Naive thymus-derived CD4-positive, alpha-beta T cell (primary cell): Measurements from ENCODE around the gene DRGX. TPM values are rescaled to one million over a fixed set of nuclear protein-coding genes. Genes with fewer than 3 reads are reported as not detected.

Source experiments
- ATAC-seq: fragments of 150-1000 bp; cut with Tn5 transposase; 2 replicates; pipeline ENCODE4 v1.10.0; 2021; ENCODE audit warnings: mild to moderate bottlenecking, moderate library complexity
- CTCF ChIA-PET: fragments of 350-600 bp; sonication (Branson Sonifier 250); formaldehyde crosslinking; loops from one replicate; lab custom pipeline; 2021; ENCODE audit warnings: antibody characterized with exemption; lab: Charles Lee
- POLR2A ChIA-PET: fragments of 350-600 bp; sonication (Branson Sonifier 250); formaldehyde crosslinking; loops from one replicate; lab custom pipeline; 2021; ENCODE audit warnings: antibody characterized with exemption, inconsistent platforms; lab: Charles Lee
- DNase-seq, 9 donors: peaks; one replicate each; pipeline versions ENCODE4 v3.0.0 to v3.0.0-alpha.2; 2020 to 2022; ENCODE audit warnings: mixed read lengths in 1 of 9
- H3K27ac ChIP-seq: one replicate; pipeline ENCODE4 v1.7.0; 2013; ENCODE audit warnings: mild to moderate bottlenecking, low read depth, low read length, moderate library complexity
- H3K27me3 ChIP-seq, 2 donors: one replicate each; pipeline ENCODE4 v1.7.0; 2013; ENCODE audit warnings: low read length in 2 of 2, mild to moderate bottlenecking in 2 of 2, moderate library complexity in 2 of 2; ENCODE audit not compliant: control insufficient read depth in 2 of 2, insufficient read depth in 2 of 2
- H3K36me3 ChIP-seq, 3 experiments: 1 replicate in 2 of 3; 2 replicates in 1 of 3; pipeline ENCODE4 v1.7.0; 2013; ENCODE audit warnings: low read length in 3 of 3, mild to moderate bottlenecking in 3 of 3, moderate library complexity in 1 of 3; ENCODE audit not compliant: insufficient read depth in 3 of 3, control insufficient read depth in 2 of 3
- H3K4me1 ChIP-seq, 2 donors: one replicate each; pipeline ENCODE4 v1.7.0; 2013; ENCODE audit warnings: low read length in 2 of 2, mild to moderate bottlenecking in 2 of 2, moderate library complexity in 1 of 2; ENCODE audit not compliant: control insufficient read depth in 2 of 2, insufficient read depth in 2 of 2
- H3K4me3 ChIP-seq: 2 replicates; pipeline ENCODE4 v1.7.0; 2013; ENCODE audit warnings: mild to moderate bottlenecking, low read length
- H3K9me3 ChIP-seq, 3 experiments: 1 replicate in 2 of 3; 2 replicates in 1 of 3; pipeline ENCODE4 v1.7.0; 2013; ENCODE audit warnings: low read length in 3 of 3; ENCODE audit not compliant: control insufficient read depth in 2 of 3
- H3K27ac Mint-ChIP-seq, 9 donors: one replicate each; pipeline ENCODE4 v1.8.0; 2020 to 2022; ENCODE audit warnings: mixed read lengths in 9 of 9, mild to moderate bottlenecking in 8 of 9, moderate library complexity in 5 of 9, inconsistent platforms in 2 of 9
- H3K27me3 Mint-ChIP-seq, 5 donors: one replicate each; pipeline ENCODE4 v1.8.0; 2021 to 2022; ENCODE audit warnings: mixed read lengths in 5 of 5, mild to moderate bottlenecking in 1 of 5
- H3K36me3 Mint-ChIP-seq, 5 donors: one replicate each; pipeline ENCODE4 v1.8.0; 2020 to 2022; ENCODE audit warnings: mixed read lengths in 5 of 5, mild to moderate bottlenecking in 3 of 5, inconsistent platforms in 1 of 5
- H3K4me1 Mint-ChIP-seq, 7 donors: one replicate each; pipeline ENCODE4 v1.8.0; 2020 to 2022; ENCODE audit warnings: mixed read lengths in 7 of 7, mild to moderate bottlenecking in 3 of 7, inconsistent platforms in 1 of 7
- H3K4me3 Mint-ChIP-seq, 10 donors: one replicate each; pipeline ENCODE4 v1.8.0; 2020 to 2022; ENCODE audit warnings: mild to moderate bottlenecking in 10 of 10, mixed read lengths in 10 of 10, moderate library complexity in 6 of 10, inconsistent platforms in 2 of 10
- H3K9me3 Mint-ChIP-seq, 11 donors: one replicate each; pipeline ENCODE4 v1.8.0; 2020 to 2022; ENCODE audit warnings: mixed read lengths in 11 of 11, mild to moderate bottlenecking in 4 of 11, inconsistent platforms in 1 of 11, moderate library complexity in 1 of 11
- intact Hi-C, 2 donors: fragments of 100-400 bp; cut with micrococcal nuclease; formaldehyde crosslinking; loops; one replicate each; pipeline ENCODE4 v1.15.1; 2023
- polyA plus RNA-seq, 2 donors: library from polyadenylated mRNA; unstranded; fragments of 300-500 nt; fragmentation: Illumina TruSeq; gene quantifications; one replicate each; pipeline ENCODE4 v1.2.3, GENCODE V29; 2021
- total RNA-seq, 6 experiments: library from RNA in 5 of 6; stranded (reverse) in 5 of 6; gene quantifications; 1 replicate in 5 of 6; 2 replicates in 1 of 6; pipeline ENCODE4 v1.2.3 and lab custom pipeline; 2021 to 2026

DRGX gene
- total and polyA plus RNA-seq, 7 experiments from 2014 or later = not detected

DNA sequence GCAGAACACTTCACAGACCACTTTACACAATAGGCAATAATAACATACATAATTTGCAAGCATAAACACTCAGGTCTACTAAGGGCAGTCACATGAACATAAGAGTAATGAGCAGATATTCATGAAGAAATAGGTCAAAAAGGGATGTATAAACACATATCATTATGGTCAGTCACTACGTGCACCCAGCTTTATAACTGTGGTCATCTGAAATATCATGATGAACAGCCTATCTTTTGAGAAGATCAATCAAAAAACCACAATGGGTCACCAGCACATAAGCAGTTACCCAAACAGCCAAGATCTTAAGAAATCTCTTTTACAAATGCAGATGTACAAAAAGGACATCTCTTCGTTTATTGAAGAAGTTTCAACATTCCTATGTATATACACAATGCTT lies 35.5 kb upstream of the DRGX start:
- Mint-ChIP-seq H3K9me3 (peaks cover 0 to 26% (median 7%) of the 10 kb centered on the region in 11 donors), H3K4me3 (no peak overlapping the region), H3K4me1 (no peaks in the 10 kb centered on the region), H3K36me3 (peaks cover 0 to 14% (median 5%) of the 10 kb centered on the region in 5 donors), H3K27ac (no peak overlapping the region), H3K27me3 (peaks cover 3 to 16% (median 11%) of the 10 kb centered on the region in 5 donors)
- ChIA-PET POLR2A (no interaction called here), CTCF (no interaction called here)
- Histone ChIP-seq H3K9me3 (no peaks in the 10 kb centered on the region), H3K36me3 (no peaks in the 10 kb centered on the region), H3K27me3 (no peaks in the 10 kb centered on the region), H3K4me3 (no peak overlapping the region), H3K27ac (no peak overlapping the region), H3K4me1 (no peaks in the 10 kb centered on the region)
- ATAC-seq (no peak), DNase-seq (no peak)
- intact Hi-C loops = no loop called here

DNA sequence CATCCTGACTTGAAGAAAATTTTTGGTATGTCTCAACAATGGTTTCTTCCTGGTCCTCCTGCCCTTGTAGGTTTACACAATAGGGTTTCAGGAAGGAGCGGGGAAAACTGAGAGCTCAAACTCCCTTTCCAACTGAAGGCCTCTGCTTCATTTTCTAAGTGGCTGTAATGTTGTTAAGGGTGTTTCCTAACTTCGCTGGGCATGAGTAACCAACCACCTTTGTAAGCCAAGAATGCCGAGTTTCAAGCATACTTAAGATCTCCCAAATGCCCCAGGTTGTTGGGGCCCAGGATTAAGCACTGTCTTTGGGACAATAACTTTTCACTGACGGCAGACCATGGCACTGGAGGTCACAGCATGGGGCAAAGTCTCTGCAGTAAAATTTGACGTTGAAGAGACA lies 33.6 kb upstream of the DRGX start:
- peaks cover 0 to 4% (median 0%) of the 10 kb centered on the region in 3 experiments for H3K9me3 ChIP-seq
- Mint-ChIP-seq H3K27me3 (peaks cover 3 to 16% (median 11%) of the 10 kb centered on the region in 5 donors), H3K9me3 (peaks cover 0 to 38% (median 11%) of the 10 kb centered on the region in 11 donors), H3K4me3 (no peak overlapping the region), H3K27ac (no peak overlapping the region), H3K4me1 (no peaks in the 10 kb centered on the region), H3K36me3 (peaks cover 0 to 14% (median 5%) of the 10 kb centered on the region in 5 donors)
- intact Hi-C loops = no loop called here
- no peaks in the 10 kb centered on the region for H3K4me1 ChIP-seq
- no peaks in the 10 kb centered on the region for H3K36me3 ChIP-seq
- DNase-seq = no peak
- no peaks in the 10 kb centered on the region for H3K27me3 ChIP-seq
- ChIA-PET POLR2A (no interaction called here), CTCF (interaction anchor here (0.7 kb wide), 1 partner anchor 83 kb away, joined by 3 read pairs; no protein-coding TSS in a partner anchor)
- ATAC-seq = no peak
- no peak overlapping the region for H3K4me3 ChIP-seq
- H3K27ac ChIP-seq = no peak overlapping the region

DNA sequence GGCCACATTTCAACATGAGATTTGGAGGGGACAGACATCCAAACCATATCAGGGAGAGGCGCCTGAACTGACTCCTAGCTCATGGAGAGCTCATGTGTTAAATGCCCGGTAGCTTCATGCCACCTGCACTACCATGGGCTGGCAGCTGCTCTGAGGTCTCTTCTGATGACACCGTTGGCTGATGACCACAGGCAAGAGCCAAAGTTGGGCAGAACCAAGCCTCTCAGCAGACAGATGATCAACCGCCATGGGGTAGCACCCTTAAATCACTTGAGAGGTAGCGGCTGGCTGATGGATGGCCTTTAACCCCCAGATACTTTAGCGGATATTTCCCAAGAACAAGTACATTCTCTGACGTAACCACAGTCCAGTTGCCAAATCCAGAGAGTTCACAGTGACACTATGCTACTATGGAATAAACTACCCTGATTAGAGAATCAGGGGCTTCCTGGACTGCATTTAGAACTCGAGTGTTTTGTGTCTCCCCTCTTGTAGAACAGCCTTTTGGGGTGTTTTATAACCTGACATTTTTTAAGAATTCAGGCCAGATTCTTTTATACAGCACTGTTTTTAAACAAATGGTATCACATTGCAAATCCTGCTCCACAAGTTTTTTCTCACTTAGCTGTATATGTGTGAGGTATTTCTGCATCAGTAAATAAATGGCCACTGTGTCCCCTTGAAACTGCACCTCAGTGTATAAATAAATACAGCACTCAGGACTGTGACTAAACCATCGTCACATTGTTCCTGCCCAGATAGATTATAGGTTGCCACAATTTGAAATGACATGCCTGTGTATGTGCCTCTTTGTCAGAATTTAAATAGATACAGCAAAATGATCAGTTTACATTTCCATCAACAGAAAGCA lies 30.8 kb upstream of the DRGX start:
- no peaks in the 10 kb centered on the region for H3K27me3 ChIP-seq
- Mint-ChIP-seq H3K4me3 (no peak overlapping the region), H3K9me3 (peaks cover 0 to 34% (median 11%) of the 10 kb centered on the region in 11 donors), H3K36me3 (peaks cover 0 to 8% (median 0%) of the 10 kb centered on the region in 5 donors), H3K27ac (no peak overlapping the region), H3K4me1 (no peaks in the 10 kb centered on the region), H3K27me3 (peaks cover 8 to 25% (median 12%) of the 10 kb centered on the region in 5 donors)
- CTCF ChIA-PET = no interaction called here
- ATAC-seq = no peak
- H3K4me3 ChIP-seq = no peak overlapping the region
- no peak overlapping the region for H3K27ac ChIP-seq
- H3K36me3 ChIP-seq = no peaks in the 10 kb centered on the region
- intact Hi-C loops = no loop called here
- peaks cover 0 to 4% (median 0%) of the 10 kb centered on the region in 3 experiments for H3K9me3 ChIP-seq
- POLR2A ChIA-PET = no interaction called here
- no peak for DNase-seq
- no peaks in the 10 kb centered on the region for H3K4me1 ChIP-seq

DNA sequence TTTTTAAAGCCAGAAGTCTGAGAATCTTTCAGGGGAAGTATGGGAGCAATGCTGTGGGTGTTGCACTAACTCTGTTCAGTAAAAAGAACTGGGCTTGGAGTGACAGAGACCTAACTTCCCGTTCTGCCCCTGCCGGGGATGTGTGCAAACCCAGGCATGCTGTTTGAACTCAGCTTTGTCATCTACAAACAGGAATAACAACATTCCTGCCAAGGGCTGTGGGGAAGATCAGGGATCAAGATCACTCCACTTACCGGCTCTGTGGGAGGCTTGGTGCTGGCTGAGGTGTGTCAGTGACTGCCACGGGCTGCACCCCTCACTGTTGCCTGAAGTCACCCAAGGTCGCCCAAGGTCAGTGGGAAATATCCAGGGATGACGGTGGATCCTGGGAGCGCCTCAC lies 23.1 kb upstream of the DRGX start:
- POLR2A ChIA-PET = no interaction called here

DNA sequence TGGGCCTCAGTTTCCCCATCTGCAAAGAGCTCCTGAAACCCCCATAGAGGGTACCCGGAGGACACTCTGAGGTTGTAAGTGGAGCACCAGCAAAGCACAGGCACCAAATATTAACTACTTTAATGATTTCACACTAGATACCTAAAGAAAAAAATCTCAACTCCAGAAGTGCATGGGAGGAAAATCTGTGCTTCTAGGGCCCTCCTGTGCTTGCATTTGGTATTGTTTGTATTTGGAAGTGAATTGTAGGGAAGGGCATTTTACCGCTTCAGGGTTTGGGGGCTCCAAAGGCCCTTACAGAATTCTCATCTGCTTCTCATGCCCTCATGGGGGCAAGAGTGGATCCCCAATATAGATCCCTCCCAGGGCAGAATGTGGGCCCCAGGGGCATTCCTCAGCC lies 22.4 kb upstream of the DRGX start:
- no peak overlapping the region for H3K27ac ChIP-seq
- Mint-ChIP-seq H3K27me3 (peaks cover 7 to 15% (median 14%) of the 10 kb centered on the region in 5 donors), H3K9me3 (peaks cover 0 to 19% (median 2%) of the 10 kb centered on the region in 11 donors), H3K36me3 (no peaks in the 10 kb centered on the region), H3K4me1 (no peaks in the 10 kb centered on the region), H3K27ac (no peak overlapping the region), H3K4me3 (no peak overlapping the region)
- H3K9me3 ChIP-seq = no peaks in the 10 kb centered on the region
- ATAC-seq = no peak
- ChIA-PET CTCF (no interaction called here), POLR2A (no interaction called here)
- H3K36me3 ChIP-seq = no peaks in the 10 kb centered on the region
- no peaks in the 10 kb centered on the region for H3K27me3 ChIP-seq
- no peak for DNase-seq
- no peaks in the 10 kb centered on the region for H3K4me1 ChIP-seq
- H3K4me3 ChIP-seq = no peak overlapping the region
- intact Hi-C loops = no loop called here

More for the DNA sequence above, 23.1 kb upstream of the DRGX start:
- intact Hi-C loops = no loop called here
- H3K27ac Mint-ChIP-seq = no peak overlapping the region
- H3K4me3 Mint-ChIP-seq = no peak overlapping the region
- no peaks in the 10 kb centered on the region for H3K36me3 Mint-ChIP-seq
- no peaks in the 10 kb centered on the region for H3K27me3 ChIP-seq
- H3K4me1 ChIP-seq = no peaks in the 10 kb centered on the region
- no peak overlapping the region for H3K4me3 ChIP-seq
- H3K9me3 ChIP-seq = no peaks in the 10 kb centered on the region
- peaks cover 0 to 24% (median 3%) of the 10 kb centered on the region in 11 donors for H3K9me3 Mint-ChIP-seq
- no peaks in the 10 kb centered on the region for H3K4me1 Mint-ChIP-seq
- H3K36me3 ChIP-seq = no peaks in the 10 kb centered on the region
- H3K27me3 Mint-ChIP-seq = peaks cover 7 to 15% (median 15%) of the 10 kb centered on the region in 5 donors
- no peak overlapping the region for H3K27ac ChIP-seq
- ATAC-seq (no peak), DNase-seq (no peak)
- CTCF ChIA-PET = no interaction called here

DNA sequence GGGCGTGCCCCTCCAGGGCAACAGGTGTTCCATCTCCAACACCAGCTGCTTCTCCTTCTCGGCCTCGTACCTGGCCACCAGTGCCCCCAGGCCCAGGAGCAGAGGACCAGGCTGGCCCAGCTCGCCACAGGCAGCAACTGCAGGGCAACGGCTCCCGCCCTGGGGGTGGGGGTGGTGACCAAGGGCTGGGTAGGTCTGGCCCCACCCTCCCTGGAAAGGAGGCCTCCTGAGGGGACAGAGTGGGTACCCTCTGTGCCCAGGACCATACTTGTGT lies 22.1 kb upstream of the DRGX start:
- DNase-seq (no peak), ATAC-seq (no peak)
- CTCF ChIA-PET = no interaction called here
- POLR2A ChIA-PET = no interaction called here
- Histone ChIP-seq H3K27me3 (no peaks in the 10 kb centered on the region), H3K9me3 (no peaks in the 10 kb centered on the region), H3K4me3 (no peak overlapping the region), H3K36me3 (no peaks in the 10 kb centered on the region), H3K4me1 (no peaks in the 10 kb centered on the region), H3K27ac (no peak overlapping the region)
- Mint-ChIP-seq H3K36me3 (no peaks in the 10 kb centered on the region), H3K4me1 (no peaks in the 10 kb centered on the region), H3K27me3 (peaks cover 7 to 15% (median 11%) of the 10 kb centered on the region in 5 donors), H3K27ac (no peak overlapping the region), H3K9me3 (peaks cover 0 to 16% (median 0%) of the 10 kb centered on the region in 11 donors), H3K4me3 (no peak overlapping the region)
- intact Hi-C loops = no loop called here
